HG02759 (cell line): ENCODE data around the gene ABCA3.
"Not testable (repeated sequence)": the region's sequence is repeated elsewhere in the genome, so short reads cannot be mapped to it uniquely, and the experiment has no call there.

Experiments used
- ATAC-seq: cut with Tn5 transposase; IDR thresholded peaks from one replicate; pipeline ENCODE4 v1.9.1; 2021; ENCODE audit warnings: mild to moderate bottlenecking, moderate library complexity; ENCODE audit not compliant: unreplicated experiment

The ABCA3 gene

GRCh38 chr16:2340564-2341455, at the start of gene ABCA3:
Gene ABCA3 (minus strand): TSS chr16:2340728. CDS start chr16:2326466, 14,262 bp downstream.
- ATAC-seq = peak; percentile 91

- no peak for ATAC-seq
Measured at GRCh38 chr16:2388875-2389433, 48.4 kb upstream of the ABCA3 start.

- ATAC-seq = no peak
Measured at GRCh38 chr16:2388139-2388874, 47.8 kb upstream of the ABCA3 start.

- ATAC-seq = no peak
Measured at GRCh38 chr16:2386990-2387389, 46.5 kb upstream of the ABCA3 start.

GRCh38 chr16:2385982-2386381, 45.5 kb upstream of the ABCA3 start:
- not testable (repeated sequence) for ATAC-seq

- no peak for ATAC-seq
Measured at GRCh38 chr16:2385190-2385836, 44.8 kb upstream of the ABCA3 start.

GRCh38 chr16:2384426-2384825, 43.9 kb upstream of the ABCA3 start:
- ATAC-seq = no peak

GRCh38 chr16:2383501-2383900, 43.0 kb upstream of the ABCA3 start:
- ATAC-seq = no peak

GRCh38 chr16:2374644-2375043, 34.1 kb upstream of the ABCA3 start:
- no peak for ATAC-seq

GRCh38 chr16:2373176-2373575, 32.6 kb upstream of the ABCA3 start:
- no peak for ATAC-seq

- ATAC-seq = no peak
Measured at GRCh38 chr16:2372684-2373083, 32.2 kb upstream of the ABCA3 start.

- no peak for ATAC-seq
Measured at GRCh38 chr16:2371421-2371820, 30.9 kb upstream of the ABCA3 start.

GRCh38 chr16:2370721-2371120, 30.2 kb upstream of the ABCA3 start:
- ATAC-seq = no peak

GRCh38 chr16:2366660-2367309, 26.3 kb upstream of the ABCA3 start:
- ATAC-seq = no peak

GRCh38 chr16:2365397-2366294, 25.1 kb upstream of the ABCA3 start:
- no peak for ATAC-seq

- no peak for ATAC-seq
Measured at GRCh38 chr16:2364638-2365210, 24.2 kb upstream of the ABCA3 start.

GRCh38 chr16:2362218-2362617, 21.7 kb upstream of the ABCA3 start:
- ATAC-seq = no peak

GRCh38 chr16:2361129-2361528, 20.6 kb upstream of the ABCA3 start:
- no peak for ATAC-seq

- ATAC-seq = no peak
Measured at GRCh38 chr16:2359919-2360318, 19.4 kb upstream of the ABCA3 start.
